Body of pancreas (tissue), 4 donors: ENCODE measurements around the gene SUN1.

Experiments used
- CTCF ChIP-seq, 7 experiments: fragments of 450-650 bp in 4 of 7; fragments of 200-600 bp in 3 of 7; sonication (generic) in 3 of 7; IDR thresholded peaks; one replicate each; pipeline ENCODE4 v1.5.1; 2016 to 2019; ENCODE audit warnings: antibody characterized with exemption in 7 of 7
- POLR2A ChIP-seq, 3 donors: fragments of 450-650 bp; IDR thresholded peaks; one replicate each; pipeline ENCODE4 v1.6.1; 2016; ENCODE audit warnings: antibody characterized with exemption in 3 of 3, mild to moderate bottlenecking in 2 of 3

DNA sequence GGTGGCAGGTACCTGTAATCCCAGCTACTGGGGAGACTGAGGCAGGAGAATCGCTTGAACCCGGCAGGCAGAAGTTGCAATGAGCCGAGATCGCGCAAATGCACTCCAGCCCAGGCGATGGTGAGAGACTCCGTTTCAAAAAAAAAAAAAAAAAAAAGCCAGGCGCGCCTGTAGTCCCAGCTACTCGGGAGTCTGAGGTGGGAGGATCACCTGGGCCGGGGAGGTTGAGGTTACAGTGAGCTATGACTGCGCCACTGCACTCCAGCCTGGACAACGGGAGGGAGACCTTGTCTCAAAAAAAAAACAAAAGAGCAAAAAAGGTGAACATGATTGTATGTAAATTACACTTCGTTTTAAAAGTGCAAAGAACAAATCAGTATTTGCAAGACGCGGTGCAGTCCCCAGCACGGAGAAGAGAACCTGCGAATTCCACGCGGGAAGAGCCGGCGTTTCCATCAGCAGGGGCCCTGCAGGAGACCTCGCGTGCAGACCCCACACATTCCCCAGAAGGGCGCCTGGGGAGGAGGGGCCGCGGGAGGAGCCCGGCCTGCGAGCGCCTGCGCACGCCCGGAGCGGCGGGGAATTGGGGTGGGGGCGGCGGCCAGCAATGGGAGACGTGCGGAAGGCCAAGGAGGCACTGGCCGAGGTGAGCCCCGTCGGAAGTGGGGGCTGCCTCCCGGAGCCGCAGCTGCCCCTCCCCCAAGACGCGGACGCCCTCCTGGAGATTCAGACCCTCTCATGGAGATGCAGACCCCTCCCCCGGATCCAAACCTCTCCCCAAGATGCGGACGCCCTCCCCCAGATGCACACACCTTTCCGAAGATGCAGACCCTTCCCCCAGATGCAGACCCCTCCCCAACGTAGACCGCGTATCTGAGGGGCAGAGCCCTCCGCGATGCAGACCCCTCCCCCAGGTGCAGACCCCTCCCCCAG is 16.7 kb upstream of the SUN1 start:
- TF ChIP-seq CTCF (IDR thresholded peaks at IDR 0.05) (no peak), POLR2A (IDR thresholded peaks at IDR 0.05) (peak in 1 of 3 donors; percentile 8)
